HG02798 (cell line): ENCODE results near the gene FXYD5.
"Not testable (repeated sequence)": the region's sequence is repeated elsewhere in the genome, so short reads cannot be mapped to it uniquely, and the experiment has no call there.

Source experiments
- ATAC-seq: cut with Tn5 transposase; IDR thresholded peaks from one replicate; pipeline ENCODE4 v1.9.1; 2021; ENCODE audit warnings: mild to moderate bottlenecking; ENCODE audit not compliant: unreplicated experiment, poor library complexity

Gene FXYD5

GRCh38 chr19:35136231-35136630, 18.3 kb upstream of the FXYD5 start:
- ATAC-seq = no peak

- no peak for ATAC-seq
Measured at GRCh38 chr19:35136977-35137702, 17.4 kb upstream of the FXYD5 start.

GRCh38 chr19:35138305-35138892, 16.1 kb upstream of the FXYD5 start, which contains the start of gene FXYD1:
Gene FXYD1, plus strand, starts transcription at chr19:35138824. Its CDS starts 1,256 bp downstream, at chr19:35140080.
- ATAC-seq = no peak

GRCh38 chr19:35140207-35140961, 14.2 kb upstream of the FXYD5 start:
- ATAC-seq = no peak

- ATAC-seq = peak; percentile 77
Measured at GRCh38 chr19:35140962-35141836, 13.3 kb upstream of the FXYD5 start.

- no peak for ATAC-seq
Measured at GRCh38 chr19:35141837-35142605, 12.5 kb upstream of the FXYD5 start.

GRCh38 chr19:35142606-35143230, 11.8 kb upstream of the FXYD5 start:
- no peak for ATAC-seq

- no peak for ATAC-seq
Measured at GRCh38 chr19:35143231-35143715, 11.3 kb upstream of the FXYD5 start, which contains the start of gene FXYD7. Gene FXYD7, plus strand, starts transcription at chr19:35143255. Its CDS starts 79 bp downstream, at chr19:35143334.

GRCh38 chr19:35143818-35144217, 10.7 kb upstream of the FXYD5 start:
- ATAC-seq = no peak

GRCh38 chr19:35144259-35144599, 10.3 kb upstream of the FXYD5 start:
- no peak for ATAC-seq

- no peak for ATAC-seq
Measured at GRCh38 chr19:35144600-35145436, 9.7 kb upstream of the FXYD5 start.

GRCh38 chr19:35146746-35147459, 7.6 kb upstream of the FXYD5 start:
- ATAC-seq = no peak

- no peak for ATAC-seq
Measured at GRCh38 chr19:35149463-35149862, 5.1 kb upstream of the FXYD5 start.

GRCh38 chr19:35150445-35150844, 4.1 kb upstream of the FXYD5 start:
- ATAC-seq = no peak

- no peak for ATAC-seq
Measured at GRCh38 chr19:35151273-35152065, 3.1 kb upstream of the FXYD5 start.

- ATAC-seq = not testable (repeated sequence)
Measured at GRCh38 chr19:35153129-35153522, 1.4 kb upstream of the FXYD5 start.
